ENCODE data around the gene FBXO7.

FBXO7 gene

GRCh38 chr22:32533265-32534111 lies 58.9 kb downstream of the FBXO7 start:
- no peak for DNase-seq

GRCh38 chr22:32534252-32535235 lies 59.9 kb downstream of the FBXO7 start:
- no peak for DNase-seq

- DNase-seq, result no peak
Observed at GRCh38 chr22:32535531-32536190, 61.0 kb downstream of the FBXO7 start.

GRCh38 chr22:32536352-32536751 lies 61.7 kb downstream of the FBXO7 start:
- DNase-seq, result no peak

- DNase-seq, result no peak
Observed at GRCh38 chr22:32538521-32538920, 63.9 kb downstream of the FBXO7 start.

GRCh38 chr22:32539631-32540421 lies 65.2 kb downstream of the FBXO7 start:
- no peak for DNase-seq

- DNase-seq, result no peak
Observed at GRCh38 chr22:32541481-32541880, 66.9 kb downstream of the FBXO7 start.

GRCh38 chr22:32542066-32542676 lies 67.6 kb downstream of the FBXO7 start:
- no peak for DNase-seq

GRCh38 chr22:32542677-32543357 lies 68.2 kb downstream of the FBXO7 start:
- no peak for DNase-seq

GRCh38 chr22:32544953-32545558 lies 70.4 kb downstream of the FBXO7 start:
- no peak for DNase-seq

GRCh38 chr22:32545801-32546200 lies 71.2 kb downstream of the FBXO7 start:
- no peak for DNase-seq

- no peak for DNase-seq
Observed at GRCh38 chr22:32546496-32546895, 71.9 kb downstream of the FBXO7 start.

GRCh38 chr22:32546935-32547334 lies 72.3 kb downstream of the FBXO7 start:
- DNase-seq, result no peak

GRCh38 chr22:32548039-32548438 lies 73.4 kb downstream of the FBXO7 start:
- no peak for DNase-seq

Data from NCI-H1417 treated with DMSO at 0.1 percent for 48 hours (cell line).